ENCODE measurements around the gene STK39.

STK39 gene

DNA sequence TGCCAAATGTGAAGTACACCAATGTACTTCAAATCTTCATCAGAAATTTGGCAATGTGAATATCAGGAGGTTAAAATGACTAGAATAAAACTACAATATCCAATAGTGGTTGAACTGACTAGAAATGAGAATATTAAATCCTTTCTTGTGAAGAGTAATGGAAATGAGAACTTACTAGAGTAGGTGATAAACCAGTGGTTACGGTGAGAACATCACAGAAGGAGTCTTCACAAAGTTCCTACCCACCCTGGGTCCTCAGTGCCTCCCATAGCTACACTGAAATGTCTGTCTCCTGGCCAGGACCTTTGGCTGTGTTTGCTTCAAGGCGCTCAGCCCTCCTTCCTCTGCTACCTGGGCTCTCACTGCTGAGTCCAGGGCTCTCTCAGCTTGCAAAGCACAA is 289.7 kb downstream of the STK39 start:
- DNase-seq (ENCODE audit: low read depth), result no peak

DNA sequence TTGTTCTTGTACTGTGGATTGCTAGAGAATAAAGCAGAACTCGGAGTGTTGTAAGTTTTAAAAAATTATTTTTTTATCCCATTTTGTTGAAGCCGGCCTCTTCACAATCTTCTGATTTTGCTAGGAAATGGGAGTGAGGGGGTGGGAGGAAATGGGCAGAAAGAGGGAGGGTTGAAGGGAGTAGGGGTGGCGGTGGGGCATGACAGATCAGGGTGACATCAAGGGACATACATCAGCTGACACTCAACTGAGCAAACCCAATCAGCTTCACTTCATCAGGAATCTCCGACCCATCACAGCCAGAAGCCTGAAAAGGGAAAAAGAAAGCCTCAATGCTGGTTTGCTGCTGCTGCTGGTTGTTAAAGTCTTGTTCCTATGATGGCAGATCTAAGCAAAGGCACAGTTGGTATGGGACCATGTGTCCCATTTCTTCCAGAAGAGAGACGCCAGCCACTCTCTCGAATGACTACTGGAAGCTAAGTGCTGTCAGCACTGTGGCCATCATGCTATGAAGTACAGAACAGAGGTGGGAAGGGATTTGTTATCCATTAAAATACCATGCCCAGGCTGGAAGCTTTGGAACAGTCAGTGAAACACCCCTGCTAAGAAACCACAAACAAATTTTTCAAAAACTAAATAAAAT is 292.0 kb downstream of the STK39 start:
- DNase-seq (ENCODE audit: low read depth), result no peak

DNA sequence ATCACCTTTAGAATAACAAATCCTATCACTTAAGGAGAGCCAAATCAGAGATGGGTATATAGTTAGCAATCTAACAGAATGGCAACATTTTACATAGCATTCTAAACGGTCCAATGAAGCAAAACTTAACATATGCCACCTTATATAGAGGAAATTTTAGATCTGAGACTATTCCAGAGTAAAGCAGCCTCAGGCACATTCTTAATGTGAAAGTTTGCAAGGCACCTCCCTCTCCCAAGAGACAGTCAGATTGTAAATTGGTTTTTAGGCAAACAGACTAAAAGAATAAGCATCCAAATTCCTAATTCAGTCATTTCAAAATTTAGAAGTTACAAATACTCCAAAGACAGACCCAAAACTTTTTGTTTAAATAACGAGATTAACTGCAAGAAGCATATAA is 292.9 kb downstream of the STK39 start:
- DNase-seq (ENCODE audit: low read depth), result no peak

GRCh38 chr2:167953776-167954175 is 293.6 kb downstream of the STK39 start:
- DNase-seq (ENCODE audit: low read depth), result no peak

DNA sequence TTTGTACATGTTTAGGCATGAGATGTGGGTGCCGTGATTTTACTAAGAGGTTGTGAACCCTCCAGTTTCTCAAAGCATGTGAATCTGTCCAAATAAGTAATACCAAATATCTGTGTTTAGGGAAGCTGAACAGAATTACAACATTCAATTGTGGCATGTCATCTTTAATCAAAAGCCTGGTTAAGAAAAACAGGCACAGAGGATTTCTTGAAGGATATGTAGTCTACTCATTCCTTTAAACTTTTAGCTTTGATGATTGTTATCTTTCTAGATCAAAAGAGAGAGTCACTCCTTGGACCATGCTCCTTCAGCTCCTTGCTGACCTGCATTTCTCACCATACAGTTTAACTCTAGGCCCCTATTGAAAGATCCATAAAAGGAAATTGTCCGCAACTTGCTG is 296.8 kb downstream of the STK39 start:
- DNase-seq (ENCODE audit: low read depth), result no peak

- no peak for DNase-seq (ENCODE audit: low read depth)
These were observed 301.0 kb downstream of the STK39 start for GRCh38 chr2:167946441-167946841.

DNA sequence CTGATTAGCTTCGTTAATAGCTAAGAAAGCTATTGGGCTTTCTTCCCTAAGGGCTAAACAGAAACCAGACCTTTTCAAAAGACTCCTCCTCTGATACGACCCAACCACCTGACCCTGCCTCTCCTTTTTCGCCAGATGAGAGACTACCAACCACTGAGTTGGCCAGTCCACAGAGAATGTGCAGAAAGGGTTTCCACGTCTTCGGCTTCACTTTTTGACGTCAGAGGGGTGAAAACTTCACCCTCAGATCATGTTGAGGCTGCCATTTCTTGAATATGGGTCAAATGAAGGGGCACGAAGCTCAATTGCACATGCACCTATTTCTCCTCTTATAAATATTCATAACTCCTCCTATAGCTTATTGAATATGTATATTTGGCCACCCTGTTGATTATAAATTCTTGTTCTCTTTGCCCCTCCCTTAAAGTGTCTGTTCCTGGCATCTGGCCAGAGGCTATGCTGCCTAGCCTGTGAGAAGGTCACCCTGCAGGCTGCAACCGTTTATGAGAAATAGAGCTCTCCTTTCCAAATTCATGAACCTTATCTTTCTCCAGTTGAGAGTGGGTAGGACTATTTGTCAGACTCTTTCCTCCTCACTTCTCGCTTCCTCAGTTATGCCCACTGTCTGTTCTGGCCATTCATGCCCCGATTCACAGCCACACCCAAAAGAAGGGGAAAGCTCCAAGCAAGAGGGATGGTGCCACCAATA is 301.6 kb downstream of the STK39 start:
- no peak for DNase-seq (ENCODE audit: low read depth)

GRCh38 chr2:167944825-167945659 is 302.4 kb downstream of the STK39 start:
- DNase-seq (ENCODE audit: low read depth), result no peak

DNA sequence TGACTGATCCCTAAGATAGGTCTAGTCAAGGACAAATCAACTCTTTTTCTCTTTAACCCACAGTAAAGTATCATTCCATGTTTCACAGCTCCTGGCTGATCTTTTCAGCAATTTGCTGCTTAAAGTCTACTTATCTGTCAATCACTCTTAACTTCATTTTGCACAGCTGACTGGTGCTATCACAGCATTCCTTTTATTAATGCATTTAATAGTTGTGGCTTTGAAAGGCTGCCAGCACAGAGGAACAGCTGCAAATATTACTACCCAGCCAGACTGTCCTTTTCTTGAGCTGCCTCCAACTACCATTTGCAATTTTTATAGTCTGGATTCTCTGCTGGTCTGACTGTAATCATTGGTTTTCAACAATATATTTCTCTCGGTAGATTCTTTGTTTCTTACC is 303.5 kb downstream of the STK39 start:
- DNase-seq (ENCODE audit: low read depth), result no peak

DNA sequence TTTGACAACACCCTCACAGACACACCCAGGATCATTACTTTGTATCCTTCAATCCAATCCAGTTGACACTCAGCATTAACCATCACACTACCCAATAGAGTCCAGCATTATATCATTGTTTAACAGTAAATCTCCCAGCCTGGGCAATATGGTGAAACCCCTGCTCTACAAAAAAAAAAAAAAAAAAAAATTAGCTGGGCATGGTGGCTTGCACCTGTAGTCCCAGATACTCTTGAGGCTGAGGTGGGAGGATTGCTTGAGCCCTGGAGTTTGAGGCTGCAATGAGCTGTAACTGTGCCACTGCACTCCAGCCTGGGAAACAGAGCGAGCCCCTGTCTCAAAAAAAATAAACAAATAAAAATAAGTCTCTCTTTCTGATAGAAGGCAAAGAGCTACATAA is 304.0 kb downstream of the STK39 start:
- no peak for DNase-seq (ENCODE audit: low read depth)

GRCh38 chr2:167942366-167943081 is 304.9 kb downstream of the STK39 start:
- no peak for DNase-seq (ENCODE audit: low read depth)

DNA sequence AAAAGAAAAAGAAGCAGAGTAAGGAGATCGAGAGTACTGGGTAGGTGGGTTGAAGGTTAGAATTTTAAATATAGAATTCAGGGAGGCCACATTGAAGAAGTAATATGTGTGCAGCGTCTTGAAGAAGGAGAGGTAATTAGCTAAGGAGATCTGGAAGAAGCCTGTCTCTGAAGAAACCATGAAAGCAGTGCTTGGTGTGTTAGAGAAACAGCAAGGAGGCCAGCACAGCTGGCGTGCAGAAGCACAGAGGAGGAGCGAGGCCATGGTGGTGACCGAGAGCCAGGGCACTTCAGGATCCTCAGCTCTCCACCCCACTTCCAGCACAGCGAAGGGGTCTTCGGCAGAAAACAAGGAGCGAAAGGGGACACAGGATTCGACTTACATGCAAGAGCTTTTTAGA is 305.8 kb downstream of the STK39 start:
- DNase-seq (ENCODE audit: low read depth), result no peak

GRCh38 chr2:167940734-167941507 is 306.5 kb downstream of the STK39 start:
- no peak for DNase-seq (ENCODE audit: low read depth)

GRCh38 chr2:167940346-167940725 is 307.1 kb downstream of the STK39 start:
- no peak for DNase-seq (ENCODE audit: low read depth)

- no peak for DNase-seq (ENCODE audit: low read depth)
These were observed 307.7 kb downstream of the STK39 start for GRCh38 chr2:167939514-167940345.

- DNase-seq (ENCODE audit: low read depth), result no peak
These were observed 310.0 kb downstream of the STK39 start for GRCh38 chr2:167937403-167937802.

DNA sequence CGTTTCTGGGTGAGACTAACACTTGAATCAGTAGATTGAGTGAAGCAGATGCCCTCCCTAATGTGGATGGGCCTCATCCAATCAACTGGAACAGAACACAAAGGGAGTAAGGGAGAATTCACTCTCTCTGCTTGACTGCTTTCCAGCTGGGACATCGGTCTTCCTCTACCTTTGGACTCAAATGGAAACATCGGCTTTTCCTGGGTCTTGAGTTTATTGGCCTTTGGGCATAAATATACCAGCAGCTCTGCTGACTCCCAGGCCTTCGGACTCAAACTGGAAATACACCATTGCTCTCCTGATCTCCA is 311.6 kb downstream of the STK39 start:
- no peak for DNase-seq (ENCODE audit: low read depth)

DNA sequence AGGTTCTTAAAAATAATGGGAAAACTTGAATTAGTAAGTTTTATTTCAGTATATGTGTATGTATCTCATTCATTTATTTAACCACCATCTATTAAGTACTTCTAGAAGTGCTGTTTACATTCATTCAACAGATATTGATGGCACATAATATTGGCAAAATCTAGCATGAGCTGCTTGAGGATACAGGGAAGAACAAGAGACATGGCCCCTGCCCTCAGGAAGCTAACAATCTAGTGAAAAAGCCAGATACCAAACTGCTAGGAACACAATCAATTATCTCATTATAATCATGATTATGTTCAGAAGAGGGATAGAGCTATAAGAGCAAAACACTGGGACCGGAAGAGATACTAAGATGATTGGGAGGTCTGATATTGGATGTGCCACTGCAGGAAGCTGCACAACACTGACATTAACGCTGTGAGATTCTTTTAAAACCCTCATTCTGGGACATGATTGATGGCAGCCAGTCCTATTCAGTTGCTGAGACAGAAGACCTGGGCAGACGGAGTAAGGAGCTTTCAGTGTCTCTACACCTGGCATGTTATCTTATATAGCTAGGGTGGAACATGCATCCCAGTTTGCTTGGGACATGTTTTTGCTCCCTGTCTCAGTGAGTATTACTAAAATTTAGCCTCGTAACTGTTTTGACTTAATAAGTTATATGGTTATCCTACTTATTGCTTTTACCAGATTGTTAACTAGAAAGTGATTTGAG is 314.1 kb downstream of the STK39 start:
- no peak for DNase-seq (ENCODE audit: low read depth)

- DNase-seq (ENCODE audit: low read depth), result no peak
These were observed 315.2 kb downstream of the STK39 start for GRCh38 chr2:167932123-167932693.

DNA sequence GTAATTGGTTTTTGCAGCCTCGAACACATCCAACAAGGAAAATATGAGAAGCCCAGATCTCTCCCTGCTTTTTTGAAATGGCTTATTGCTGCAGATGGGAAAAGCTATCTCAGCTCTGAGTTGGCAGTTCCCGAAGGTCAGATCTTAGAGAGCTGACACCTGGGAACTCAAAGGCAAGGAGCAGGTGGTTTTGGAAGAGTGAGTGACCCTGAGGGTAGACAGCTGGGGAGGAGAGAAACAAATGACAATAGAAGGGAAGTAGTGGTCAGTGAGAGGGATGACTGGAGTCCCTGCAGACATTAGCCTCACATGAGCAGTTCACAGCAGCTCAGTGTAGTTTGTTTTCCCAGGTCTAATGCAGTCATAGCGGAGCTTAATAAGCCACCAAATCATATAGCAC is 317.9 kb downstream of the STK39 start:
- DNase-seq (ENCODE audit: low read depth), result no peak
